Measurements from ENCODE around the gene KLF15. TPM values are rescaled to one million over a fixed set of nuclear protein-coding genes. Genes with fewer than 3 reads are reported as not detected.
A peak's percentile ranks its signal among the peaks of the same experiment; 100 is the strongest.

Gene KLF15
- total RNA-seq, 1 donor from 2014 or later = 19.3 TPM

DNA sequence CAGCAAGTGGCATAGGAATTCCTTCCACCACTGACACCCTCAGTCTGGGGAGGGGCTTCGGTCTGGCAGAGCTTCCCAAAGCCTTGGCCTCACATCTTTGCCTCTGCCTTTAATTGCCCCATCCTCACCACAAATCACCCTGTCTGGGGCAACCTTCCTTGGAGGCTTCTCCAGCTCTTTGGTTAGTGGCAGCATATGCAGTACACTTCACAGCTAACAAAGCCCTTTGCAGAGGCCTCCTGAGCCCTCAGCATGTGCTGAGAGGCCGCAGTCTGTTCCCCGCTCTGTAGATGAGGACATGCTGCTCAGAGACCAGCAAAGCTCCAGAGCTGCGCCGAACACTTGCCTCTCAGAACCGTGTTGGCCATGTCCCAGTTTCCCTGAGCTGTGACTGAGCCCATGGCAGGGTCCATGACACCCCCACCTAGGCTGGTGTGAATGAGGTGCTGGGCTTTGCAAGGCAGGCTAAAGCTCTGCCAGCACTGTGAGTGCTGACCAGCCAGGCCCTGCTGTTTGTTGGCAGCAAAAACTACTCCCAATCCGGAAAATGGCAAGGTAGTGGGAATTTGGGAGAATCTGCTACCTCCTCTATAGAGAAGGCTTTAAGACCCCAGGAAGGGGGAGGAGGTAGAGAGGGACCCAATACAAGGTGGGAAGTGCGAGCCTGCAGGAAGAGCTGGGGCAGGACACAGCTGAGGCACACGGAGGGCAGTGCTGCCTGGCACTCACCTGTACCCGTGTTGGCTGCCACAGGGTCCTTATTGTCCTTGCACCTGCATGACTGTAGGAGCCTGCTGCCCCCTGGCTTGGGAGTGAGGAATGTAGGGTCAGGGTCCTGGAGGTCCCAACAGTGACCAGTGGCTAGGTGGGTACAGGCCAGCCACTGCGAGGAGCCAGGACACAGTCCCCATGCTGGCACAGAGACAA lies 8.4 kb upstream of the KLF15 start:
- TF ChIP-seq, protein P1, sequence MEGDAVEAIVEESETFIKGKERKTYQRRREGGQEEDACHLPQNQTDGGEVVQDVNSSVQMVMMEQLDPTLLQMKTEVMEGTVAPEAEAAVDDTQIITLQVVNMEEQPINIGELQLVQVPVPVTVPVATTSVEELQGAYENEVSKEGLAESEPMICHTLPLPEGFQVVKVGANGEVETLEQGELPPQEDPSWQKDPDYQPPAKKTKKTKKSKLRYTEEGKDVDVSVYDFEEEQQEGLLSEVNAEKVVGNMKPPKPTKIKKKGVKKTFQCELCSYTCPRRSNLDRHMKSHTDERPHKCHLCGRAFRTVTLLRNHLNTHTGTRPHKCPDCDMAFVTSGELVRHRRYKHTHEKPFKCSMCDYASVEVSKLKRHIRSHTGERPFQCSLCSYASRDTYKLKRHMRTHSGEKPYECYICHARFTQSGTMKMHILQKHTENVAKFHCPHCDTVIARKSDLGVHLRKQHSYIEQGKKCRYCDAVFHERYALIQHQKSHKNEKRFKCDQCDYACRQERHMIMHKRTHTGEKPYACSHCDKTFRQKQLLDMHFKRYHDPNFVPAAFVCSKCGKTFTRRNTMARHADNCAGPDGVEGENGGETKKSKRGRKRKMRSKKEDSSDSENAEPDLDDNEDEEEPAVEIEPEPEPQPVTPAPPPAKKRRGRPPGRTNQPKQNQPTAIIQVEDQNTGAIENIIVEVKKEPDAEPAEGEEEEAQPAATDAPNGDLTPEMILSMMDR (conservative IDR thresholded peaks at IDR 0.05) = no peak
- DNase-seq (ENCODE audit: low read depth, low spot score) = no peak
- H3K4me1 Mint-ChIP-seq = no peaks in the 10 kb centered on the region
- no peaks in the 10 kb centered on the region for H3K9me3 Mint-ChIP-seq
- H3K4me3 Mint-ChIP-seq = no peak overlapping the region
- no peaks in the 10 kb centered on the region for H3K36me3 Mint-ChIP-seq (ENCODE audit: low read depth)
- H3K27ac Mint-ChIP-seq (ENCODE audit: unreplicated experiment) = no peak overlapping the region
- no peaks in the 10 kb centered on the region for H3K27me3 Mint-ChIP-seq (ENCODE audit: low read depth)

DNA sequence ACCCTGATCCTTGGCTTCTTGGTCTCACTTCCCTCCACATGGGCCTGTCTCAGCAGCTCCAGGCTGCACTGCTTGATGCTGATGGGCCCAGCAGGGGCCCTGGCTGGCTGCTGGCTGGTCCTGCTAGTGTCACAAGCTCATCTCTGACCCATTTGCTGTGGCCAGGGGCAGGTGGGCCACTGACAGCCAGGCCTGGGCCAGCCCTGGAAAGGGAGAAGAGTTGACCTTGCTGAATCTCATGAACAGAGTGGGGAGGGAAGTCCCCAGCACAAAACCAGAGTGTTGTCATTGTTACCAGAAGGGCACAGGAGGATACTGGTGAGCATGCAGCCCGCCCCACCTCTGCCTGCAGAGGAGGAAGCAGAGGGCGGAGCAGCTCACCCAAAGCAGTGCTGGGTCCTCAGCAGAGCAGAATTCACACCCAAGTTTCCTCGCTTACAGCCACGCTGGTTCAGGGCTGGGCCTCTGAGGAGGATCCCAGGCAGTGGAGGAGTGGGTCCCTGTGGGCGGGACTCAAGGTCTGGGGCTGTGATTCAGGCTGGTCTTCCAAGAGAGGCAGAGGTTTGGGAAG lies 7.6 kb upstream of the KLF15 start:
- TF ChIP-seq, protein P1 (conservative IDR thresholded peaks at IDR 0.05) = no peak
- no peaks in the 10 kb centered on the region for H3K4me1 Mint-ChIP-seq

DNA sequence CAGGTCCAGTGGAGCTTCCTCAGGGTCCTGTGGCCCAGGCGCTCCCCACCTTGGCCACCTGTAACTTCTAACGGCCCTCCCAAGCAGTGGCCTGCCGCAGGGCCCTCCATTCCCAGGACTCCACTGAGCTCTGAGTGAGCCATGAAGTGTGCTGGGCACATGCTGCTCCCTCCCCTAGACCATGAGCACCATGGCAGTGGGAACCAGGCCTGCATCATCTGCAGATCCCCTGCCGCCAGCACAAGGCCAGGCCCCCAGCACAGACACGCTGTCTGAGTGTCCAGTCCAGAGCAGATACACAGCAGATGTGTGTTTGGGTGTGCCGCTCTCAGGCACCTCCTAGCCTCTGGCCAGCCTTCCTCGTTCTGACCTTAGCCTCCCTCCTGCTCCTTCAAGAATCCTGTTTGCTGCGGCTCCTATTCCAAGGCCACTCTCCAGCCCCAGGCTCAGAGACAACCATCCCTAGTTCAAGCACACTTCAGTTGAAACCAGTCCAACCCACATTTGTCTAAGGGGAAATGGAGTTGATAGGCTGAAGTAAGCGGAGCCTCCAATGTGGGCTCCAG lies 7.0 kb upstream of the KLF15 start:
- Mint-ChIP-seq H3K27me3 (ENCODE audit: low read depth) (peaks cover 9% of the 10 kb centered on the region), H3K36me3 (ENCODE audit: low read depth) (no peaks in the 10 kb centered on the region), H3K4me3 (no peak overlapping the region), H3K27ac (ENCODE audit: unreplicated experiment) (no peak overlapping the region), H3K9me3 (no peaks in the 10 kb centered on the region), H3K4me1 (no peaks in the 10 kb centered on the region)
- no peak for DNase-seq (ENCODE audit: low read depth, low spot score)
- TF ChIP-seq, protein P1 (conservative IDR thresholded peaks at IDR 0.05) = no peak

More for the DNA sequence above, 7.6 kb upstream of the KLF15 start:
- Mint-ChIP-seq H3K27ac (ENCODE audit: unreplicated experiment) (no peak overlapping the region), H3K9me3 (no peaks in the 10 kb centered on the region), H3K27me3 (ENCODE audit: low read depth) (peaks cover 3% of the 10 kb centered on the region), H3K36me3 (ENCODE audit: low read depth) (no peaks in the 10 kb centered on the region), H3K4me3 (no peak overlapping the region)
- DNase-seq (ENCODE audit: low read depth, low spot score) = no peak

- DNase-seq (ENCODE audit: low read depth, low spot score) = no peak
- Mint-ChIP-seq H3K4me3 (peak overlapping the region; percentile 41), H3K9me3 (no peaks in the 10 kb centered on the region), H3K36me3 (ENCODE audit: low read depth) (no peaks in the 10 kb centered on the region), H3K27me3 (ENCODE audit: low read depth) (peaks cover 22% of the 10 kb centered on the region), H3K4me1 (peaks cover 14% of the 10 kb centered on the region), H3K27ac (ENCODE audit: unreplicated experiment) (no peak overlapping the region)
- TF ChIP-seq, protein P1 (conservative IDR thresholded peaks at IDR 0.05) = no peak
Measured at GRCh38 chr3:126361211-126361610, 4.0 kb upstream of the KLF15 start.

DNA sequence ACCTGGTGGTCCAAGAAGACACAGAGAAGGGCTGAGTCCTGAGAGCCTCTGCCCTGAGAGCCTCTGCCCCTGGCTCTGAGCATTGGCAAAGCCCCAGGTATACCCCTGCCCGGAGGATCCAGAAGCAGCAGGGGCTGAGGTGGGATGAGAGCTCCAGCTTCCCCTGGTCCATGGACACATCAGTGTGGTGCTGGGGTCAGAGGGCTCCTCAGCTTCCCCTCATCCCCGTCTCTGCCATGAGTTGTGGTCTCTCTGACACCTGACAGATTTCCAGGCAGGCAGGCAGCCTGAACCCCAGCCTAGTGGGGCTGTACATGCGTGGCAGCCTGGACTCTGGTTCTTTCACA lies 3.5 kb upstream of the KLF15 start:
- Mint-ChIP-seq H3K4me3 (peak overlapping the region; percentile 41), H3K27ac (ENCODE audit: unreplicated experiment) (no peak overlapping the region), H3K9me3 (no peaks in the 10 kb centered on the region), H3K27me3 (ENCODE audit: low read depth) (peaks cover 22% of the 10 kb centered on the region), H3K36me3 (ENCODE audit: low read depth) (no peaks in the 10 kb centered on the region), H3K4me1 (peaks cover 15% of the 10 kb centered on the region)
- no peak for DNase-seq (ENCODE audit: low read depth, low spot score)
- TF ChIP-seq, protein P1 (conservative IDR thresholded peaks at IDR 0.05) = no peak

All from neural crest cell (in vitro differentiated cells).